HG02970 (cell line): ENCODE data around the gene OR5K3.

Experiments used
- ATAC-seq: cut with Tn5 transposase; IDR thresholded peaks from one replicate; pipeline ENCODE4 v1.9.1; 2021; ENCODE audit warnings: mild to moderate bottlenecking, moderate library complexity, moderate number of reproducible peaks; ENCODE audit not compliant: unreplicated experiment, low FRiP score

The OR5K3 gene

DNA sequence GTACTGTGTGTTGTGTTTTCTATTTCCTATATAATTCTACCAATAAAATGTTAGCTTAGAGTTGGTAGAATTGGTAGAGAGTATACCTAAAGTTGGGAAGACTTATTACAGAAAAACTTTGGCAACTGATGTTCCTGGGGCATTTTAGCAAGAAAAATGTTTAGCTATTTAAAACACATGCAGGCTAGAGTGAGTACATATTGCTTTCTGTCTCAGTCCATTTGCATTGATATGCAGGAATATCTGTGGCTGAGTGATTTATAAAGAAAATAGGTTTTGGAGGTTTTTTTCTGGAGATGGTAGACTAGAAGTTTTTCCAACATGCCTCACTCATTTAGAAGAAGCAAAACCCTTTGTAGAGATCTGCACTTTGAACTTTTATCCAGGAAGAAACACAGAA is 42.1 kb downstream of the OR5K3 start:
- no peak for ATAC-seq

DNA sequence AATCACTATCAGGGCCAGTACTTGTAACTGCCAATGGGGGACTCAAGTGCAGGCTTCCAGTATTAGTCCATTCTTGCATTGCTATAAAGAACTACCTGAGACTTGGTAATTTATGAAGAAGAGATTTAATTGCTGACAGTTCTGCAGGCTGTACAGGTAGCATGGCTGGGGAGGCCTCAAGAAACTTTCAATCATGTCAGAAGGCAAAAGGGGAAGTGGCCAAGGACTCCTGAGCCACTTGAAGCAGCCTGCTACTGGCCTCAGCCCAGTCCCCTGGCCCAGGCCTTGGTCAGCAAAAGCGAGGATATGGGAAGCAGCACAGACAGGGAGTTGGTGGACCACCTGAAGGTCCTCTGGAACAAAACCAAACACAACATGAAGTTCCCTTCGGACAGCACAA is 43.3 kb downstream of the OR5K3 start:
- ATAC-seq = no peak

DNA sequence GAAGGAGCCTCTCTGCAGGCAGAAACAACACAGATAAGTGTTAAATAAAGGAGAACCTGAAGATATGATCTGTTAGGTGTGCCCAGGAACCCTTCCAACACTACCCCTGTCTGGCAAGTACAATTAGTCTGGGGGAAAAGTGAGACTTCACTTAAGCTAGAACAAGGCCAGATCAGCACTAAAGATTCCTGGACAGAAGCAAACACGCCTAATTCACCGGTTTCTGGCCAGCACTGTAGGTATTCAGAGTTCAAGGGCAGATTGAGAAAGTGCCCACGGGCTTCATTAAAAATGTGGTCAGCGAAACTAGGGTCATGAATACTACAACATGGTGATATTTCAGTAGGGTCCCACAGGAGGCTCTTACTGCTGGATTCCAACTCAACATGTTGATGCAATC is 43.9 kb downstream of the OR5K3 start:
- ATAC-seq = no peak

DNA sequence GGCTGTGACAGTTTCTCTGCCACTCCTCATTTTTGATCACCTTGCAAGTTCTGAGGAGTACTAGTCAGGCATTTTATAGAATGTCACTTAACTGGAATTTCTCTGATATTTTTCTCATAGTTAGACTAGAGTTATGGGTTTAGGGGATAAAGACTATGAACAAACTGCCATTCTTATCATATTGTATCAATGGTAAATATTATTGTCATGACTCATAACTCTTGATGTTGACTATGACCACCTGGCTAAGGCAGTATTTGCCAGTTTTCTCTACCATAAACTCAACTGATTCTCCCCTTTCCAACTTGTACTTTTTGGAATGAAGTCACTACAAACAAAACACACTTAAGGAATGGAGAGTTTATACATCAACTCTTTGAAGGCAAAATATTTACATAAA is 49.8 kb downstream of the OR5K3 start:
- no peak for ATAC-seq
